ENCODE measurements around the gene USP17L30. TPM values are rescaled to one million over a fixed set of nuclear protein-coding genes. Genes with fewer than 3 reads are reported as not detected.
"Not testable (repeated sequence)": the region's sequence is repeated elsewhere in the genome, so short reads cannot be mapped to it uniquely, and the experiment has no call there.

USP17L30 gene, protein sequence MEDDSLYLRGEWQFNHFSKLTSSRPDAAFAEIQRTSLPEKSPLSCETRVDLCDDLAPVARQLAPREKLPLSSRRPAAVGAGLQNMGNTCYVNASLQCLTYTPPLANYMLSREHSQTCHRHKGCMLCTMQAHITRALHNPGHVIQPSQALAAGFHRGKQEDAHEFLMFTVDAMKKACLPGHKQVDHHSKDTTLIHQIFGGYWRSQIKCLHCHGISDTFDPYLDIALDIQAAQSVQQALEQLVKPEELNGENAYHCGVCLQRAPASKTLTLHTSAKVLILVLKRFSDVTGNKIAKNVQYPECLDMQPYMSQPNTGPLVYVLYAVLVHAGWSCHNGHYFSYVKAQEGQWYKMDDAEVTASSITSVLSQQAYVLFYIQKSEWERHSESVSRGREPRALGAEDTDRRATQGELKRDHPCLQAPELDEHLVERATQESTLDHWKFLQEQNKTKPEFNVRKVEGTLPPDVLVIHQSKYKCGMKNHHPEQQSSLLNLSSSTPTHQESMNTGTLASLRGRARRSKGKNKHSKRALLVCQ
- polyA plus RNA-seq (2013, experiment 1 of 2): not detected
- not detected for polyA plus RNA-seq (2013, experiment 2 of 2)

GRCh38 chr4:9362829-9363228 is at the start of gene USP17L30:
TSS of gene USP17L30 (plus strand) at chr4:9363129. CDS start at chr4:9363129, 0 bp downstream.
- H3K36me3 ChIP-seq (ENCODE audit: control insufficient read depth, insufficient read depth, low read length); H3K4me1 ChIP-seq (ENCODE audit: control insufficient read depth, insufficient read depth, low read length, poor library complexity, severe bottlenecking); H3K9me3 ChIP-seq (ENCODE audit: control insufficient read depth, low read length); H3K4me3 ChIP-seq (ENCODE audit: extremely low read depth, insufficient read depth, low read length, poor library complexity, severe bottlenecking); H3K27ac ChIP-seq (ENCODE audit: low read depth, low read length, severe bottlenecking): not testable (repeated sequence)
- no CpG with 5 or more reads among the region's 15 CpGs for WGBS, 2 experiments (ENCODE audit: insufficient coverage in 2 of 2)

- H3K36me3 ChIP-seq (ENCODE audit: control insufficient read depth, insufficient read depth, low read length); H3K4me3 ChIP-seq (ENCODE audit: extremely low read depth, insufficient read depth, low read length, poor library complexity, severe bottlenecking); H3K4me1 ChIP-seq (ENCODE audit: control insufficient read depth, insufficient read depth, low read length, poor library complexity, severe bottlenecking); H3K27ac ChIP-seq (ENCODE audit: low read depth, low read length, severe bottlenecking); H3K9me3 ChIP-seq (ENCODE audit: control insufficient read depth, low read length): not testable (repeated sequence)
- no CpG with 5 or more reads among the region's 13 CpGs for WGBS, 2 experiments (ENCODE audit: insufficient coverage in 2 of 2)
Observed at GRCh38 chr4:9324191-9324590, 38.7 kb upstream of the USP17L30 start.

- not testable (repeated sequence) for H3K36me3 ChIP-seq (ENCODE audit: control insufficient read depth, insufficient read depth, low read length); H3K27ac ChIP-seq (ENCODE audit: low read depth, low read length, severe bottlenecking); H3K4me1 ChIP-seq (ENCODE audit: control insufficient read depth, insufficient read depth, low read length, poor library complexity, severe bottlenecking); H3K9me3 ChIP-seq (ENCODE audit: control insufficient read depth, low read length); H3K4me3 ChIP-seq (ENCODE audit: extremely low read depth, insufficient read depth, low read length, poor library complexity, severe bottlenecking)
- no CpG with 5 or more reads among the region's 15 CpGs for WGBS, 2 experiments (ENCODE audit: insufficient coverage in 2 of 2)
Observed at GRCh38 chr4:9324865-9325264, 38.1 kb upstream of the USP17L30 start, which contains the start of gene USP17L24. TSS of gene USP17L24 (plus strand) at chr4:9325165. CDS start at chr4:9325165, 0 bp downstream.

- not testable (repeated sequence) for H3K4me1 ChIP-seq (ENCODE audit: control insufficient read depth, insufficient read depth, low read length, poor library complexity, severe bottlenecking)
- WGBS, 2 experiments (ENCODE audit: insufficient coverage in 2 of 2): no CpG with 5 or more reads among the region's 15 CpGs
Observed at GRCh38 chr4:9329611-9330010, 33.3 kb upstream of the USP17L30 start, which contains the start of gene USP17L25. TSS of gene USP17L25 (plus strand) at chr4:9329911. CDS start at chr4:9329911, 0 bp downstream.

GRCh38 chr4:9334358-9334757 is 28.6 kb upstream of the USP17L30 start, which contains the start of gene USP17L26:
TSS of gene USP17L26 (plus strand) at chr4:9334658. CDS start at chr4:9334658, 0 bp downstream.
- H3K4me1 ChIP-seq (ENCODE audit: control insufficient read depth, insufficient read depth, low read length, poor library complexity, severe bottlenecking); H3K4me3 ChIP-seq (ENCODE audit: extremely low read depth, insufficient read depth, low read length, poor library complexity, severe bottlenecking); H3K9me3 ChIP-seq (ENCODE audit: control insufficient read depth, low read length); H3K27ac ChIP-seq (ENCODE audit: low read depth, low read length, severe bottlenecking); H3K36me3 ChIP-seq (ENCODE audit: control insufficient read depth, insufficient read depth, low read length): not testable (repeated sequence)
- WGBS, 2 experiments (ENCODE audit: insufficient coverage in 2 of 2): no CpG with 5 or more reads among the region's 15 CpGs

More at GRCh38 chr4:9329611-9330010, 33.3 kb upstream of the USP17L30 start, which contains the start of gene USP17L25:
- not testable (repeated sequence) for H3K36me3 ChIP-seq (ENCODE audit: control insufficient read depth, insufficient read depth, low read length); H3K27ac ChIP-seq (ENCODE audit: low read depth, low read length, severe bottlenecking); H3K9me3 ChIP-seq (ENCODE audit: control insufficient read depth, low read length); H3K4me3 ChIP-seq (ENCODE audit: extremely low read depth, insufficient read depth, low read length, poor library complexity, severe bottlenecking)

GRCh38 chr4:9339103-9339502 is 23.8 kb upstream of the USP17L30 start, which contains the start of gene USP17L5:
TSS of gene USP17L5 (plus strand) at chr4:9339403. CDS start at chr4:9339403, 0 bp downstream.
- not testable (repeated sequence) for H3K4me1 ChIP-seq (ENCODE audit: control insufficient read depth, insufficient read depth, low read length, poor library complexity, severe bottlenecking); H3K36me3 ChIP-seq (ENCODE audit: control insufficient read depth, insufficient read depth, low read length); H3K9me3 ChIP-seq (ENCODE audit: control insufficient read depth, low read length); H3K4me3 ChIP-seq (ENCODE audit: extremely low read depth, insufficient read depth, low read length, poor library complexity, severe bottlenecking); H3K27ac ChIP-seq (ENCODE audit: low read depth, low read length, severe bottlenecking)
- WGBS, 2 experiments (ENCODE audit: insufficient coverage in 2 of 2): no CpG with 5 or more reads among the region's 15 CpGs

- H3K4me1 ChIP-seq (ENCODE audit: control insufficient read depth, insufficient read depth, low read length, poor library complexity, severe bottlenecking); H3K4me3 ChIP-seq (ENCODE audit: extremely low read depth, insufficient read depth, low read length, poor library complexity, severe bottlenecking); H3K27ac ChIP-seq (ENCODE audit: low read depth, low read length, severe bottlenecking); H3K9me3 ChIP-seq (ENCODE audit: control insufficient read depth, low read length); H3K36me3 ChIP-seq (ENCODE audit: control insufficient read depth, insufficient read depth, low read length): not testable (repeated sequence)
- WGBS, 2 experiments (ENCODE audit: insufficient coverage in 2 of 2): no CpG with 5 or more reads among the region's 15 CpGs
Observed at GRCh38 chr4:9343848-9344247, 19.1 kb upstream of the USP17L30 start, which contains the start of gene USP17L27. TSS of gene USP17L27 (plus strand) at chr4:9344148. CDS start at chr4:9344148, 0 bp downstream.

DNA sequence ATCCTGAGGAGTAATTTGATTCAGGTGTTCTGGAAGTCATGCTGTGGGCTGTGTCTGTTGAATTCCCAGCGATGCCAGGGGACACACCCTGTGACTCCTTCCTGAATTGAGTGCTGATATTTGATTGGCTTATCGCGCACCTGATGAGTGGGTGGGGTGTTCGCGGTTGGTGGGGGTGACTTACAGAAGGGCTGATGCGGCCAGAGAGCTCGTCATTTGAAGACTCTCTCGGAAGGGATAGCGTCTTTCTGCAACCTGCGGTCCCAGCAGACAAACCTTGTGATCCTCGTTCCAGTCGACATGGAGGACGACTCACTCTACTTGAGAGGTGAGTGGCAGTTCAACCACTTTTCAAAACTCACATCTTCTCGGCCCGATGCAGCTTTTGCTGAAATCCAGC is 14.3 kb upstream of the USP17L30 start, which contains the start of gene USP17L28:
Gene USP17L28, plus strand, starts transcription at position 301 of the 400 bp plus-strand sequence. Its CDS starts 0 bp downstream, at position 301.
- WGBS, 2 experiments (ENCODE audit: insufficient coverage in 2 of 2): no CpG with 5 or more reads among the region's 15 CpGs
- H3K36me3 ChIP-seq (ENCODE audit: control insufficient read depth, insufficient read depth, low read length); H3K4me1 ChIP-seq (ENCODE audit: control insufficient read depth, insufficient read depth, low read length, poor library complexity, severe bottlenecking); H3K4me3 ChIP-seq (ENCODE audit: extremely low read depth, insufficient read depth, low read length, poor library complexity, severe bottlenecking); H3K9me3 ChIP-seq (ENCODE audit: control insufficient read depth, low read length); H3K27ac ChIP-seq (ENCODE audit: low read depth, low read length, severe bottlenecking): not testable (repeated sequence)

DNA sequence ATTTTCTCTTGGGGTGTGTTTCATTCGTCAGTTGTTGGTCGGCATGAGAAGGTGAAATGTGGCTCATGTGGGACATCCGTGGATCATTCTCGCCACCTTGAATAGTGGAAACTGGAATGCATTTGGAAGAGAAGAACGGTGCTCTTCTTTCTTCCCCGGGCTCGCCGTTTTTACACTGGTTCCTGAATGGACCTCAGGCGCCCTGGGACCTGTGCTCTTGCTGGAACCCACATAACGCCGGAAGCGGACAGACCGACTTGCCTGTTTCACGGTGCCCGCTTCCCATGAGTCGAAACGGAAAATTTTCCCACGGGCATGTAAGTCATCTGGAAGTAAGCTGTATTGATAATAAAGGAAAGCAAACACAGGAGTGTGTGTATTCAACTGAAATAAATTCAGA is 12.1 kb upstream of the USP17L30 start:
- not testable (repeated sequence) for H3K4me1 ChIP-seq (ENCODE audit: control insufficient read depth, insufficient read depth, low read length, poor library complexity, severe bottlenecking); H3K27ac ChIP-seq (ENCODE audit: low read depth, low read length, severe bottlenecking); H3K4me3 ChIP-seq (ENCODE audit: extremely low read depth, insufficient read depth, low read length, poor library complexity, severe bottlenecking); H3K36me3 ChIP-seq (ENCODE audit: control insufficient read depth, insufficient read depth, low read length); H3K9me3 ChIP-seq (ENCODE audit: control insufficient read depth, low read length)
- no CpG with 5 or more reads among the region's 18 CpGs for WGBS, 2 experiments (ENCODE audit: insufficient coverage in 2 of 2)

DNA sequence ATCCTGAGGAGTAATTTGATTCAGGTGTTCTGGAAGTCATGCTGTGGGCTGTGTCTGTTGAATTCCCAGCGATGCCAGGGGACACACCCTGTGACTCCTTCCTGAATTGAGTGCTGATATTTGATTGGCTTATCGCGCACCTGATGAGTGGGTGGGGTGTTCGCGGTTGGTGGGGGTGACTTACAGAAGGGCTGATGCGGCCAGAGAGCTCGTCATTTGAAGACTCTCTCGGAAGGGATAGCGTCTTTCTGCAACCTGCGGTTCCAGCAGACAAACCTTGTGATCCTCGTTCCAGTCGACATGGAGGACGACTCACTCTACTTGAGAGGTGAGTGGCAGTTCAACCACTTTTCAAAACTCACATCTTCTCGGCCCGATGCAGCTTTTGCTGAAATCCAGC is 9.6 kb upstream of the USP17L30 start, which contains the start of gene USP17L29:
Gene USP17L29, plus strand, starts transcription at position 301 of the 400 bp plus-strand sequence. Its CDS starts 0 bp downstream, at position 301.
- WGBS, 2 experiments (ENCODE audit: insufficient coverage in 2 of 2): no CpG with 5 or more reads among the region's 15 CpGs
- H3K4me1 ChIP-seq (ENCODE audit: control insufficient read depth, insufficient read depth, low read length, poor library complexity, severe bottlenecking); H3K4me3 ChIP-seq (ENCODE audit: extremely low read depth, insufficient read depth, low read length, poor library complexity, severe bottlenecking); H3K36me3 ChIP-seq (ENCODE audit: control insufficient read depth, insufficient read depth, low read length); H3K9me3 ChIP-seq (ENCODE audit: control insufficient read depth, low read length); H3K27ac ChIP-seq (ENCODE audit: low read depth, low read length, severe bottlenecking): not testable (repeated sequence)
